IPS-15b (cell line): ENCODE measurements around the gene ADAMTS15.

Experiments
- H3K27me3 ChIP-seq: one replicate; pipeline ENCODE4 v1.6.1; 2013; ENCODE audit warnings: low read length; ENCODE audit not compliant: control insufficient read depth, insufficient read depth
- H3K36me3 ChIP-seq: one replicate; pipeline ENCODE4 v1.6.1; 2013; ENCODE audit warnings: low read length; ENCODE audit not compliant: control insufficient read depth, insufficient read depth
- H3K4me1 ChIP-seq: one replicate; pipeline ENCODE4 v1.6.1; 2013; ENCODE audit warnings: mild to moderate bottlenecking, low read length; ENCODE audit not compliant: control insufficient read depth, insufficient read depth
- H3K4me3 ChIP-seq: one replicate; pipeline ENCODE4 v1.5.1; 2013; ENCODE audit warnings: low read depth, low read length
- H3K9ac ChIP-seq: one replicate; pipeline ENCODE4 v1.6.1; 2013; ENCODE audit warnings: low read depth, mild to moderate bottlenecking, low read length
- H3K9me3 ChIP-seq: one replicate; pipeline ENCODE4 v1.6.1; 2013; ENCODE audit warnings: mild to moderate bottlenecking, low read length; ENCODE audit not compliant: control insufficient read depth, insufficient read depth

ADAMTS15 gene

DNA sequence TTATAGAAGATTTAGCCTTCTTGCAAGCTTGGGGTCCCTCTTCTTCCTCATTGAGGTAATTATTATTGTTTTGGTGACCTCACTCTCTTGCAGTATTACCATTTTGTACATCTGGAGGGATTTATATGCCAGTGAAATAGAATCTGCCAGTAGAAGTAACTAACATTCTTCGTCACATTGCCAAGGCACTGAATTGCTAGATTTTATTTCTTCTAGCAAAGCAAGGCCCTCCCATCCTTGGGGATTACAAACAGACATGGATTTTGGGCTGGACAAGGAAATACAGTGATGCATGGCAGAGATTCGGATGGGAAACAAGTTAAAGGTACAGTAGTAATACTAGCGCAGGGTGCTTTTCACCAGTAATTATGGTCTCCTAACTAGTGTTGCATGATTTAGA, 7.8 kb downstream of the ADAMTS15 start:
- Histone ChIP-seq H3K9ac (no peak overlapping the region), H3K36me3 (no peaks in the 10 kb centered on the region), H3K4me3 (no peak overlapping the region), H3K4me1 (no peaks in the 10 kb centered on the region), H3K27me3 (peaks cover 55% of the 10 kb centered on the region), H3K9me3 (no peaks in the 10 kb centered on the region)

GRCh38 chr11:130457623-130458409, 9.4 kb downstream of the ADAMTS15 start:
- Histone ChIP-seq H3K36me3 (no peaks in the 10 kb centered on the region), H3K4me3 (no peak overlapping the region), H3K9me3 (no peaks in the 10 kb centered on the region)

GRCh38 chr11:130458410-130458729, 9.9 kb downstream of the ADAMTS15 start:
- Histone ChIP-seq H3K27me3 (peaks cover 36% of the 10 kb centered on the region), H3K4me3 (no peak overlapping the region), H3K36me3 (no peaks in the 10 kb centered on the region), H3K9ac (no peak overlapping the region), H3K4me1 (no peaks in the 10 kb centered on the region), H3K9me3 (no peaks in the 10 kb centered on the region)

More at GRCh38 chr11:130457623-130458409, 9.4 kb downstream of the ADAMTS15 start:
- H3K4me1 ChIP-seq: no peaks in the 10 kb centered on the region
- H3K9ac ChIP-seq: no peak overlapping the region
- H3K27me3 ChIP-seq: peaks cover 42% of the 10 kb centered on the region

DNA sequence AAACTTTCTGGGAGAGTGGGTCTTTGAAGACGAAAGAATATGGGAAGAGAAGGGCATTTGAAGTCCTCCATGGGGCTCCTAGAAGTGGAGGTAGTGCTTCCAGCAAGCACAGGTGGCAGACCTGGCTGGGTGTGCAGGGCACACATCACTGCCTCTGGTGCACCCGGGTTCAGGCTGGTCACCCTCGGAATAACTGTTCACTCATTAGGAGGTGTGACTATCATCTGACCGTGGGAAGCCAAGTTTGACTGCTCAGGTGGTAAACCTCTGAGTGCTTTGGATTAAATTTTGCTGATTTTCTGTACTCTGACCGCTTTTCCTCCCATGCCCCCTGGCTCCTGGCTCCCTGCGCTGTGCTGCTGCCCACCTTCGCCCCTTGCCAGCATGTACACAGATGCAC, 11.1 kb downstream of the ADAMTS15 start:
- Histone ChIP-seq H3K36me3 (no peaks in the 10 kb centered on the region), H3K4me1 (no peaks in the 10 kb centered on the region), H3K27me3 (peaks cover 25% of the 10 kb centered on the region), H3K4me3 (no peak overlapping the region), H3K9ac (no peak overlapping the region), H3K9me3 (no peaks in the 10 kb centered on the region)

- Histone ChIP-seq H3K27me3 (peaks cover 2% of the 10 kb centered on the region), H3K9ac (no peak overlapping the region), H3K36me3 (no peaks in the 10 kb centered on the region), H3K4me1 (no peaks in the 10 kb centered on the region), H3K9me3 (no peaks in the 10 kb centered on the region), H3K4me3 (no peak overlapping the region)
Measured at GRCh38 chr11:130462101-130462885, 13.8 kb downstream of the ADAMTS15 start.

DNA sequence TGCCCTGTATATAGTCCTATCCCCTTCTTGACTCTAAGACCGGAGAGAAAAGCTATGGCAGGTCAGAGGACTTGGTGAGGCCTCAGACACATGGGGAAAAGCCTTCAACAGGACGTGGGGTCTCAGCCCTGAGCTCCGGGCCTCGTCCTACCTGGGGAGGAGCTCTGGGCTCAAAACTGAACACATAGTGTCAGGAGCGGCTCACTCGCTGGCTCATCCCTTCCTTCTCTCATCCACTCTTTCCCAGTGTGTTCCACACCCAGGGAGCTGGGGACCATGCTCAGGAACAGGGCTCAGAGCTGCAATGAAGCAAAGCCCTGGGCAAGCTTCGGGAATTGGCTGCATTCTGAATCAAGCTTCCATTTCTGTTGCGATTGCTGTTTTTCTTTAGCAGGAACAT, 14.5 kb downstream of the ADAMTS15 start:
- Histone ChIP-seq H3K9ac (no peak overlapping the region), H3K4me1 (no peaks in the 10 kb centered on the region), H3K9me3 (no peaks in the 10 kb centered on the region), H3K36me3 (no peaks in the 10 kb centered on the region), H3K27me3 (no peaks in the 10 kb centered on the region), H3K4me3 (no peak overlapping the region)

DNA sequence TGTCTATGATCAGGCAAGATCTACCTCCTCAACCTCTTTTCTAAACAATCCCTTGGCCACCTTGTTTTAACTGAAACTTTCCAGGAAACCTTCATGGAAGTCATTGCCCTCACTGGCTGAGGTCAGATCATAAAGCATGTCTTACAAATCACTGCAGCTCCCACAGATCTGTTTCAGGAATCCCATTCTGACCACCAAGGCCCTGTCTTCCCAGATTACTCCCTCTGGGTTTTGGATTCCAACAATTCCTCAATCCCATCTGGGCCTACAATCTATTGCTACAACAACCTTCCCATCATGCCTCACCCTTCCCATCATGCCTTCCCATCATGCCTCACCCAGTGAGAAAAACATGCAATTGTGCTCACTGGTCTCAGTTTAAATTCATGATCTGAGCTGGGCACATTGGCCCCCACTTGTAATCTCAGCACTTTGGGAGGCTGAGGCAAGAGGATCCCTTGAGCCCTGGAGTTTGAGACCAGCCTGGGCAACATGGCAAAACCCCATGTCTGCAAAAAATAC, 15.9 kb downstream of the ADAMTS15 start:
- Histone ChIP-seq H3K27me3 (no peaks in the 10 kb centered on the region), H3K4me1 (no peaks in the 10 kb centered on the region), H3K36me3 (no peaks in the 10 kb centered on the region), H3K9ac (no peak overlapping the region), H3K4me3 (no peak overlapping the region), H3K9me3 (no peaks in the 10 kb centered on the region)

GRCh38 chr11:130465263-130465662, 16.8 kb downstream of the ADAMTS15 start:
- Histone ChIP-seq H3K4me3 (no peak overlapping the region), H3K36me3 (no peaks in the 10 kb centered on the region), H3K27me3 (no peaks in the 10 kb centered on the region), H3K9me3 (no peaks in the 10 kb centered on the region), H3K4me1 (no peaks in the 10 kb centered on the region), H3K9ac (no peak overlapping the region)

DNA sequence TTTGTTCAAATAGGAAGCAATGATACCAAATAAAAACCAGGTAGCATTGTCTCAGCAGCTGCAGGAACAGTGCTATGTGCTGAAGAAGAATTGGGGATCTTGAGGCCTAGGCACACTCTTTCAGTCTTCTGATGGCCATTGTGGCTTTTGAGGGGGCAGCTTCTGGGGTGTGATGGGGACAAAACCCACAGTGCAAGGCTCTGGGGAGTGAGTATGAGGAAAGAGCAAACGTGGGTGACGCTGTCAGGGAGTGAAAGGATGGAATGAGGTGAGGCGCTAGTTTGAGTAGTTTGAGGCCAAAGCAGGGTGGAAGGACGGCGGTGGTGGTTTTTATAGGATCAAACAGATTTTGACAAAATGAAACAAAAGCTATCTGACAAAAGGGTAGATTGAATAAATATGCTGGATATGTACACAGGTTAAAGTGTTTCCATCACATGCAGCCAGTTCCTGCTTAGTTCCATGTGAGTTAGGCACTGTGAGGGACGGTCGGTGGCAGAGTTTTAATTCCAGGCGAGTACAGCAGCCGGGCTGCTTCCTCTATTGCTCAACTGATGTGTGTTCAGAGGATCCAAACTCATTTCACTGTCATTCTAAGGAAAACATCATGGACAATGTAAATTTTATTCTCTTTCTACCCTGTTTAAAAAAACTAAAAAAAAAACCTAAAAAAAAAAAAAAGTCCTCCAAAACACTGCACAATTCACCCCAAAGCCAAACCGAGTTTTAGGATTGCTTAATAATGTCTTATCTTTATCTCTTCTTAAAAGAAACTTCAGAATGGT, 18.9 kb downstream of the ADAMTS15 start:
- no peak overlapping the region for H3K4me3 ChIP-seq
- H3K9me3 ChIP-seq: no peaks in the 10 kb centered on the region
- H3K36me3 ChIP-seq: no peaks in the 10 kb centered on the region
- no peaks in the 10 kb centered on the region for H3K27me3 ChIP-seq
- H3K4me1 ChIP-seq: no peaks in the 10 kb centered on the region
- no peak overlapping the region for H3K9ac ChIP-seq

DNA sequence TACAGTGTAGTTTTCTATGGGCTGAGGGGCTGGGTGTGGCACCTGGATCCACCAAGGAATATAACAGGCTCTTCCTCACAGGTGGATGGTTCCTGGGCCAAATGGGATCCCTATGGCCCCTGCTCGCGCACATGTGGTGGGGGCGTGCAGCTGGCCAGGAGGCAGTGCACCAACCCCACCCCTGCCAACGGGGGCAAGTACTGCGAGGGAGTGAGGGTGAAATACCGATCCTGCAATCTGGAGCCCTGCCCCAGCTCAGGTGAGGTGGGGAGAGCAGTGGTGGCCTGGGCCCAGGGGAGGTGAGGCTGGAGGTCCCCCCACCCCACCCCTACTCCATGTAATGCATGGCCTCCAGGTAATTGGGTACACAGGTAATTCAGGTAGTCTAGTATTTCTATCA, 20.7 kb downstream of the ADAMTS15 start:
- Histone ChIP-seq H3K36me3 (no peaks in the 10 kb centered on the region), H3K9ac (no peak overlapping the region), H3K9me3 (no peaks in the 10 kb centered on the region), H3K4me3 (no peak overlapping the region), H3K4me1 (no peaks in the 10 kb centered on the region), H3K27me3 (no peaks in the 10 kb centered on the region)

- Histone ChIP-seq H3K27me3 (no peaks in the 10 kb centered on the region), H3K36me3 (no peaks in the 10 kb centered on the region), H3K4me3 (no peak overlapping the region), H3K4me1 (no peaks in the 10 kb centered on the region), H3K9me3 (no peaks in the 10 kb centered on the region), H3K9ac (no peak overlapping the region)
Measured at GRCh38 chr11:130470832-130471706, 22.6 kb downstream of the ADAMTS15 start.
